ACC112 (cell line): Measurements from ENCODE around the gene TRIM24.
"Not testable (repeated sequence)": the region's sequence is repeated elsewhere in the genome, so short reads cannot be mapped to it uniquely, and the experiment has no call there.

Experiments
- H2AFZ ChIP-seq: fragments of 200-600 bp; sonication (generic); one replicate; pipeline ENCODE4 v1.6.0; 2017; ENCODE audit warnings: antibody characterized with exemption, low read length; ENCODE audit not compliant: unreplicated experiment
- H3K27ac ChIP-seq: fragments of 200-600 bp; sonication (generic); 2 replicates; pipeline ENCODE4 v1.5.1; 2014; ENCODE audit warnings: low read depth, mild to moderate bottlenecking, antibody characterized with exemption, low read length, moderate library complexity
- H3K27me3 ChIP-seq: fragments of 200-600 bp; sonication (generic); 2 replicates; pipeline ENCODE4 v1.6.1; 2014; ENCODE audit warnings: mild to moderate bottlenecking, antibody characterized with exemption, low read length, moderate library complexity, mixed read lengths; ENCODE audit not compliant: insufficient read depth
- H3K36me3 ChIP-seq: fragments of 200-600 bp; sonication (generic); 2 replicates; pipeline ENCODE4 v1.6.1; 2016; ENCODE audit warnings: mild to moderate bottlenecking, antibody characterized with exemption, low read length, moderate library complexity, mixed read lengths; ENCODE audit not compliant: insufficient read depth
- H3K4me1 ChIP-seq: fragments of 200-600 bp; sonication (generic); one replicate; pipeline ENCODE4 v1.6.1; 2016; ENCODE audit warnings: low read length, mixed read lengths; ENCODE audit not compliant: insufficient read depth, unreplicated experiment, control insufficient read depth
- H3K4me3 ChIP-seq: fragments of 200-600 bp; sonication (generic); 2 replicates; pipeline ENCODE4 v1.5.1; 2014; ENCODE audit warnings: mild to moderate bottlenecking, low read depth, low read length
- H3K79me2 ChIP-seq: fragments of 200-600 bp; sonication (generic); one replicate; pipeline ENCODE4 v1.6.0; 2016; ENCODE audit warnings: low read length; ENCODE audit not compliant: control insufficient read depth, unreplicated experiment, insufficient read depth

Gene TRIM24

GRCh38 chr7:138477581-138477980, 17.5 kb downstream of the TRIM24 start:
- Histone ChIP-seq H3K27me3 (no peaks in the 10 kb centered on the region), H3K79me2 (peaks cover 12% of the 10 kb centered on the region), H2AFZ (no peak overlapping the region), H3K4me3 (no peak overlapping the region), H3K4me1 (no peaks in the 10 kb centered on the region), H3K27ac (no peak overlapping the region), H3K36me3 (no peaks in the 10 kb centered on the region)

GRCh38 chr7:138478499-138478908, 18.4 kb downstream of the TRIM24 start:
- Histone ChIP-seq H3K27me3 (no peaks in the 10 kb centered on the region), H2AFZ (no peak overlapping the region), H3K27ac (no peak overlapping the region), H3K79me2 (peaks cover 12% of the 10 kb centered on the region), H3K4me1 (no peaks in the 10 kb centered on the region), H3K4me3 (no peak overlapping the region), H3K36me3 (no peaks in the 10 kb centered on the region)

GRCh38 chr7:138480527-138480926, 20.5 kb downstream of the TRIM24 start:
- H3K4me3 ChIP-seq, result no peak overlapping the region
- H2AFZ ChIP-seq, result no peak overlapping the region
- H3K79me2 ChIP-seq, result peaks cover 14% of the 10 kb centered on the region
- no peaks in the 10 kb centered on the region for H3K4me1 ChIP-seq
- H3K36me3 ChIP-seq, result no peaks in the 10 kb centered on the region
- H3K27me3 ChIP-seq, result no peaks in the 10 kb centered on the region
- H3K27ac ChIP-seq, result no peak overlapping the region

- no peaks in the 10 kb centered on the region for H3K4me1 ChIP-seq
Measured at GRCh38 chr7:138481447-138482380, 21.7 kb downstream of the TRIM24 start.

GRCh38 chr7:138483531-138483930, 23.5 kb downstream of the TRIM24 start:
- Histone ChIP-seq H2AFZ (no peak overlapping the region), H3K4me3 (no peak overlapping the region), H3K27ac (no peak overlapping the region), H3K27me3 (no peaks in the 10 kb centered on the region), H3K4me1 (no peaks in the 10 kb centered on the region), H3K36me3 (no peaks in the 10 kb centered on the region), H3K79me2 (peaks cover 11% of the 10 kb centered on the region)

More at GRCh38 chr7:138481447-138482380, 21.7 kb downstream of the TRIM24 start:
- Histone ChIP-seq H3K4me3 (no peak overlapping the region), H3K27ac (no peak overlapping the region), H3K79me2 (peaks cover 11% of the 10 kb centered on the region), H3K27me3 (no peaks in the 10 kb centered on the region), H2AFZ (no peak overlapping the region), H3K36me3 (no peaks in the 10 kb centered on the region)

GRCh38 chr7:138485508-138485907, 25.4 kb downstream of the TRIM24 start:
- H3K27ac ChIP-seq, H3K4me3 ChIP-seq, H3K27me3 ChIP-seq, H3K36me3 ChIP-seq, H3K79me2 ChIP-seq, H3K4me1 ChIP-seq, H2AFZ ChIP-seq: not testable (repeated sequence)

- H3K79me2 ChIP-seq, H3K27me3 ChIP-seq, H3K27ac ChIP-seq, H3K36me3 ChIP-seq, H3K4me1 ChIP-seq, H3K4me3 ChIP-seq, H2AFZ ChIP-seq: not testable (repeated sequence)
Measured at GRCh38 chr7:138489139-138489538, 29.1 kb downstream of the TRIM24 start.

- Histone ChIP-seq H3K36me3 (no peaks in the 10 kb centered on the region), H3K27me3 (no peaks in the 10 kb centered on the region), H3K4me1 (no peaks in the 10 kb centered on the region), H3K79me2 (no peaks in the 10 kb centered on the region), H2AFZ (no peak overlapping the region), H3K4me3 (no peak overlapping the region), H3K27ac (no peak overlapping the region)
Measured at GRCh38 chr7:138491612-138492386, 31.7 kb downstream of the TRIM24 start.

GRCh38 chr7:138492423-138492822, 32.4 kb downstream of the TRIM24 start:
- H3K27ac ChIP-seq, result no peak overlapping the region
- no peak overlapping the region for H3K4me3 ChIP-seq
- no peaks in the 10 kb centered on the region for H3K79me2 ChIP-seq

GRCh38 chr7:138493535-138493934, 33.5 kb downstream of the TRIM24 start:
- H3K79me2 ChIP-seq, result no peaks in the 10 kb centered on the region
- H3K27me3 ChIP-seq, result no peaks in the 10 kb centered on the region
- no peak overlapping the region for H2AFZ ChIP-seq
- H3K27ac ChIP-seq, result no peak overlapping the region
- no peaks in the 10 kb centered on the region for H3K36me3 ChIP-seq
- H3K4me3 ChIP-seq, result no peak overlapping the region
- H3K4me1 ChIP-seq, result no peaks in the 10 kb centered on the region

More at GRCh38 chr7:138492423-138492822, 32.4 kb downstream of the TRIM24 start:
- H2AFZ ChIP-seq, result no peak overlapping the region
- no peaks in the 10 kb centered on the region for H3K27me3 ChIP-seq
- H3K4me1 ChIP-seq, result no peaks in the 10 kb centered on the region
- no peaks in the 10 kb centered on the region for H3K36me3 ChIP-seq
